Measurements from ENCODE around the gene CAMK2B.

The CAMK2B gene

GRCh38 chr7:44292420-44292817 lies 33.0 kb downstream of the CAMK2B start:
- H3K79me2 ChIP-seq (ENCODE audit: insufficient read depth, low read length), result no peaks in the 10 kb centered on the region
- no peak overlapping the region for H3K4me2 ChIP-seq (ENCODE audit: low read length)
- no peak for TF ChIP-seq CTCF (IDR thresholded peaks at IDR 0.05; ENCODE audit: low read length)
- no peak for TF ChIP-seq EZH2 (IDR thresholded peaks at IDR 0.05; ENCODE audit: borderline replicate concordance, low read length)
- no peaks in the 10 kb centered on the region for H3K4me1 ChIP-seq (ENCODE audit: insufficient read depth, low read length, severe bottlenecking)
- no peak overlapping the region for H3K9ac ChIP-seq (ENCODE audit: low read length)
- peaks cover 25% of the 10 kb centered on the region; the same call in 1 of the 2 replicates for H3K27me3 ChIP-seq (ENCODE audit: insufficient read depth, low read length)
- no peak overlapping the region for H3K4me3 ChIP-seq (ENCODE audit: low read depth, low read length, poor library complexity, severe bottlenecking)
- H3K9me3 ChIP-seq (ENCODE audit: low read length), result no peaks in the 10 kb centered on the region
- H3K9me2 ChIP-seq (ENCODE audit: low read depth, low read length), result no peaks in the 10 kb centered on the region
- H3F3A ChIP-seq (ENCODE audit: insufficient read depth, low read length), result no peaks in the 10 kb centered on the region
- H3K36me3 ChIP-seq (ENCODE audit: insufficient read depth, low read length), result no peaks in the 10 kb centered on the region
- H2AFZ ChIP-seq (ENCODE audit: low read length), result no peak overlapping the region
- no peak overlapping the region for H3K27ac ChIP-seq (ENCODE audit: low read depth, low read length, poor library complexity, severe bottlenecking)
- H4K20me1 ChIP-seq (ENCODE audit: insufficient read depth, low read length), result no peaks in the 10 kb centered on the region

- Histone ChIP-seq H3K9ac (ENCODE audit: low read length) (no peak overlapping the region), H3K4me1 (ENCODE audit: insufficient read depth, low read length, severe bottlenecking) (no peaks in the 10 kb centered on the region)
Observed at GRCh38 chr7:44291733-44292419, 33.5 kb downstream of the CAMK2B start.

GRCh38 chr7:44291066-44291732 lies 34.2 kb downstream of the CAMK2B start:
- Histone ChIP-seq H3K27ac (ENCODE audit: low read depth, low read length, poor library complexity, severe bottlenecking) (no peak overlapping the region), H3K9me3 (ENCODE audit: low read length) (no peaks in the 10 kb centered on the region), H3K4me3 (ENCODE audit: low read depth, low read length, poor library complexity, severe bottlenecking) (no peak overlapping the region), H3K79me2 (ENCODE audit: insufficient read depth, low read length) (no peaks in the 10 kb centered on the region), H3F3A (ENCODE audit: insufficient read depth, low read length) (no peaks in the 10 kb centered on the region), H2AFZ (ENCODE audit: low read length) (no peak overlapping the region), H3K4me1 (ENCODE audit: insufficient read depth, low read length, severe bottlenecking) (no peaks in the 10 kb centered on the region), H3K9ac (ENCODE audit: low read length) (no peak overlapping the region), H3K27me3 (ENCODE audit: insufficient read depth, low read length) (peaks cover 25% of the 10 kb centered on the region), H3K9me2 (ENCODE audit: low read depth, low read length) (no peaks in the 10 kb centered on the region), H4K20me1 (ENCODE audit: insufficient read depth, low read length) (no peaks in the 10 kb centered on the region), H3K4me2 (ENCODE audit: low read length) (no peak overlapping the region), H3K36me3 (ENCODE audit: insufficient read depth, low read length) (no peaks in the 10 kb centered on the region)
- no peak for TF ChIP-seq EZH2 (IDR thresholded peaks at IDR 0.05; ENCODE audit: borderline replicate concordance, low read length)
- no peak for TF ChIP-seq CTCF (IDR thresholded peaks at IDR 0.05; ENCODE audit: low read length)

More at GRCh38 chr7:44291733-44292419, 33.5 kb downstream of the CAMK2B start:
- Histone ChIP-seq H3K27ac (ENCODE audit: low read depth, low read length, poor library complexity, severe bottlenecking) (no peak overlapping the region), H3K4me2 (ENCODE audit: low read length) (no peak overlapping the region), H2AFZ (ENCODE audit: low read length) (no peak overlapping the region), H4K20me1 (ENCODE audit: insufficient read depth, low read length) (no peaks in the 10 kb centered on the region), H3K9me3 (ENCODE audit: low read length) (no peaks in the 10 kb centered on the region), H3K9me2 (ENCODE audit: low read depth, low read length) (no peaks in the 10 kb centered on the region), H3K27me3 (ENCODE audit: insufficient read depth, low read length) (peaks cover 25% of the 10 kb centered on the region; the same call in 1 of the 2 replicates), H3F3A (ENCODE audit: insufficient read depth, low read length) (no peaks in the 10 kb centered on the region), H3K36me3 (ENCODE audit: insufficient read depth, low read length) (no peaks in the 10 kb centered on the region), H3K79me2 (ENCODE audit: insufficient read depth, low read length) (no peaks in the 10 kb centered on the region), H3K4me3 (ENCODE audit: low read depth, low read length, poor library complexity, severe bottlenecking) (no peak overlapping the region)
- TF ChIP-seq EZH2 (IDR thresholded peaks at IDR 0.05; ENCODE audit: borderline replicate concordance, low read length) (no peak), CTCF (IDR thresholded peaks at IDR 0.05; ENCODE audit: low read length) (no peak)
